WTC11 (cell line): ENCODE data around the gene GPR152. TPM values are rescaled to one million over a fixed set of nuclear protein-coding genes. Genes with fewer than 3 reads are reported as not detected.

ENCODE experiments used
- ETV6 ChIP-seq: sonication (generic); formaldehyde crosslinking; IDR thresholded peaks from 2 replicates; pipeline ENCODE4 v1.8.1; 2022; ENCODE audit warnings: mild to moderate bottlenecking, missing genetic modification reagents
- FOXJ3 ChIP-seq: sonication (generic); formaldehyde crosslinking; IDR thresholded peaks from 2 replicates; pipeline ENCODE4 v1.9.0; 2021; ENCODE audit warnings: missing genetic modification reagents, mild to moderate bottlenecking, borderline replicate concordance
- FOXP1 ChIP-seq: sonication (generic); formaldehyde crosslinking; IDR thresholded peaks from 2 replicates; pipeline ENCODE4 v1.8.0; 2022; ENCODE audit warnings: missing genetic modification reagents, mild to moderate bottlenecking, moderate library complexity, borderline replicate concordance
- GRHL2 ChIP-seq: fragments of 250-450 bp; sonication (Bioruptor Pico); IDR thresholded peaks from 2 replicates; pipeline ENCODE4 v1.8.0; 2022; ENCODE audit warnings: mild to moderate bottlenecking, moderate library complexity; ENCODE audit not compliant: insufficient replicate concordance, severe bottlenecking
- GTF2I ChIP-seq: fragments of 250-450 bp; sonication (Bioruptor Pico); conservative IDR thresholded peaks from 2 replicates; pipeline ENCODE4 v1.4.0; 2021; ENCODE audit warnings: mild to moderate bottlenecking
- IRF2 ChIP-seq: sonication (generic); formaldehyde crosslinking; IDR thresholded peaks from 2 replicates; pipeline ENCODE4 v1.8.0; 2022; ENCODE audit warnings: low read depth, missing genetic modification reagents, borderline replicate concordance
- JAZF1 ChIP-seq: fragments of 250-450 bp; sonication (Bioruptor Pico); IDR thresholded peaks from 2 replicates; pipeline ENCODE4 v1.9.0; 2021; ENCODE audit warnings: moderate library complexity, mild to moderate bottlenecking, inconsistent platforms
- JUN ChIP-seq: sonication (generic); formaldehyde crosslinking; IDR thresholded peaks from 2 replicates; pipeline ENCODE4 v1.8.0; 2023; ENCODE audit warnings: mild to moderate bottlenecking, missing genetic modification reagents
- KAT7 ChIP-seq: sonication (generic); formaldehyde crosslinking; IDR thresholded peaks from 2 replicates; pipeline ENCODE4 v1.8.1; 2023; ENCODE audit warnings: missing genetic modification reagents, mild to moderate bottlenecking, borderline replicate concordance
- MYBL2 ChIP-seq: sonication (generic); formaldehyde crosslinking; IDR thresholded peaks from 2 replicates; pipeline ENCODE4 v1.8.1; 2023; ENCODE audit warnings: mild to moderate bottlenecking, moderate library complexity, missing genetic modification reagents
- NR3C1 ChIP-seq: sonication (generic); formaldehyde crosslinking; conservative IDR thresholded peaks from 2 replicates; pipeline ENCODE4 v1.8.1; 2023; ENCODE audit warnings: low read depth, mild to moderate bottlenecking, missing genetic modification reagents
- OVOL2 ChIP-seq: fragments of 250-450 bp; sonication (Bioruptor Pico); IDR thresholded peaks from 2 replicates; pipeline ENCODE4 v1.9.0; 2021; ENCODE audit warnings: mild to moderate bottlenecking, borderline replicate concordance
- PRRX2 ChIP-seq: fragments of 250-450 bp; sonication (Bioruptor Pico); IDR thresholded peaks from 2 replicates; pipeline ENCODE4 v1.8.0; 2021; ENCODE audit warnings: mild to moderate bottlenecking
- RELA ChIP-seq: sonication (generic); formaldehyde crosslinking; IDR thresholded peaks from 2 replicates; pipeline ENCODE4 v1.8.1; 2022; ENCODE audit warnings: missing genetic modification reagents, mild to moderate bottlenecking, borderline replicate concordance
- RORB ChIP-seq: fragments of 250-450 bp; sonication (Bioruptor Pico); IDR thresholded peaks from 2 replicates; pipeline ENCODE4 v1.9.0; 2021; ENCODE audit warnings: mild to moderate bottlenecking
- SMAD3 ChIP-seq: sonication (generic); formaldehyde crosslinking; IDR thresholded peaks from 2 replicates; pipeline ENCODE4 v1.8.0; 2022; ENCODE audit warnings: missing genetic modification reagents, mild to moderate bottlenecking, borderline replicate concordance
- SOX15 ChIP-seq: fragments of 250-450 bp; sonication (Bioruptor Pico); IDR thresholded peaks from 2 replicates; pipeline ENCODE4 v1.9.0; 2021; ENCODE audit warnings: mild to moderate bottlenecking
- TCF7 ChIP-seq: sonication (generic); formaldehyde crosslinking; IDR thresholded peaks from 2 replicates; pipeline ENCODE4 v1.8.0; 2022; ENCODE audit warnings: mild to moderate bottlenecking, low read depth, missing genetic modification reagents, moderate library complexity
- TP53 ChIP-seq: sonication (generic); formaldehyde crosslinking; IDR thresholded peaks from 2 replicates; pipeline ENCODE4 v1.8.1; 2023; ENCODE audit warnings: mild to moderate bottlenecking, missing genetic modification reagents
- ZNF138 ChIP-seq: sonication (generic); formaldehyde crosslinking; conservative IDR thresholded peaks from 2 replicates; pipeline ENCODE4 v1.8.1; 2022; ENCODE audit warnings: mild to moderate bottlenecking, moderate library complexity, missing genetic modification reagents
- ZNF232 ChIP-seq: sonication (generic); formaldehyde crosslinking; IDR thresholded peaks from 2 replicates; pipeline ENCODE4 v1.8.0; 2022; ENCODE audit warnings: mild to moderate bottlenecking, missing genetic modification reagents
- ZNF263 ChIP-seq: sonication (generic); formaldehyde crosslinking; IDR thresholded peaks from 2 replicates; pipeline ENCODE4 v1.8.1; 2022; ENCODE audit warnings: low read depth, mild to moderate bottlenecking, moderate library complexity, missing genetic modification reagents
- ZNF396 ChIP-seq: fragments of 250-450 bp; sonication (Bioruptor Pico); IDR thresholded peaks from 2 replicates; pipeline ENCODE4 v1.8.0; 2021; ENCODE audit warnings: mild to moderate bottlenecking, moderate library complexity, borderline replicate concordance
- ZNF671 ChIP-seq: fragments of 250-450 bp; sonication (Bioruptor Pico); IDR thresholded peaks from 2 replicates; pipeline ENCODE4 v1.8.0; 2021; ENCODE audit warnings: mild to moderate bottlenecking
- total RNA-seq: library from RNA; stranded (reverse); gene quantifications from 3 replicates; pipeline ENCODE4 v1.2.3, GENCODE V29; 2021
- TF ChIP-seq, protein P1 (sequence below): fragments of 250-450 bp; sonication (Bioruptor Pico); IDR thresholded peaks from 2 replicates; pipeline ENCODE4 v1.8.0; 2021; ENCODE audit warnings: mild to moderate bottlenecking
- TF ChIP-seq, protein P2 (sequence below): sonication (generic); formaldehyde crosslinking; IDR thresholded peaks from 2 replicates; pipeline ENCODE4 v1.8.1; 2022; ENCODE audit warnings: low read depth, missing genetic modification reagents, borderline replicate concordance
- TF ChIP-seq, protein P3 (sequence below): sonication (generic); formaldehyde crosslinking; IDR thresholded peaks from 2 replicates; pipeline ENCODE4 v1.8.0; 2022; ENCODE audit warnings: mild to moderate bottlenecking, missing genetic modification reagents
- TF ChIP-seq, protein P4 (sequence below): fragments of 250-450 bp; sonication (Bioruptor Pico); IDR thresholded peaks from 2 replicates; pipeline ENCODE4 v1.9.0; 2021; ENCODE audit warnings: moderate library complexity, mild to moderate bottlenecking, inconsistent platforms, borderline replicate concordance
- TF ChIP-seq, protein P5 (sequence below): sonication (generic); formaldehyde crosslinking; IDR thresholded peaks from 2 replicates; pipeline ENCODE4 v1.8.1; 2023; ENCODE audit warnings: mild to moderate bottlenecking, missing genetic modification reagents, borderline replicate concordance
- TF ChIP-seq, protein P6 (sequence below): sonication (generic); formaldehyde crosslinking; IDR thresholded peaks from 2 replicates; pipeline ENCODE4 v1.8.1; 2022; ENCODE audit warnings: mild to moderate bottlenecking, moderate library complexity, missing genetic modification reagents

The GPR152 gene
- total RNA-seq, 1 experiment from 2014 or later = not detected

DNA sequence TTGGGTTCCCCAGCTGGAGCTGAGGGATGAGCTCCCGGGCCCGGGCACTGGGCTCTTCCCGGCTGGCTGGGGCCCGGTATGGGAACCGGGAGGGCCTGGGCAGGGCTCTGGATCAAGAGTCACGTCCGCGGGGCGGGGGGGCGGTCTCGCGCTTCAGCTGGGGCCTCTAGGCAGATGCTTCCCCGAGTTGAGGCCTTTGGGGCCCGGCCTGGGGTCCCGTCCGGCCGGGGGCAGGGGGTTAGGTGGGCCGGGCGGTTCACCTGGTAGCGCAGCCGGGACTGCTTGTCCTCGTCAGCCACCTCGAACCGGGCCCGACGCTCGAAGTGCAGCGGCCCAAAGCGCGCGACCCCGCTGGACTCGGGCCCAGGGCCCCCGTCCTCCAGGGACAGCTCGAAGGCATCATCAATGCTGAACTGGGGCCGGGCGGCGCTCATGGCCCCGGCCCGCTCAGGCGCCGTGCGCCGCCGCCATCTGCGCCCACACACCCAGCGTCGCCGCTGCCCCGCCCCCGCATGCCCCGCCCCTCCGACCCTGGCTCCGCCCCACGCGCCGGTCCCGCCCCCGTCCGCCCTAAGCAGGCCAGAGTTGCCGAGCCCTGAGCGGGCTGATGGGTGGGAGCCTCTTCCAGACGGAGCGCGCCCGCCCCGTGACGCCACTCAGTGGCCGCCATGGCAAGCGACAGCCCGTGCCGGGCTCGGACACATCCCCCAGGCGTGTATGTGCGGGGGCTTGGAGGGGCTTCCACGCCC is 16.4 kb upstream of the GPR152 start, which contains the start of gene TMEM134 (continued):
- no peak for TF ChIP-seq TCF7 (CRISPR knock-in tag)
- peak; percentile 53; the same call in 1 of the 2 replicates for TF ChIP-seq KAT7 (CRISPR knock-in tag)
- TF ChIP-seq, protein P1, sequence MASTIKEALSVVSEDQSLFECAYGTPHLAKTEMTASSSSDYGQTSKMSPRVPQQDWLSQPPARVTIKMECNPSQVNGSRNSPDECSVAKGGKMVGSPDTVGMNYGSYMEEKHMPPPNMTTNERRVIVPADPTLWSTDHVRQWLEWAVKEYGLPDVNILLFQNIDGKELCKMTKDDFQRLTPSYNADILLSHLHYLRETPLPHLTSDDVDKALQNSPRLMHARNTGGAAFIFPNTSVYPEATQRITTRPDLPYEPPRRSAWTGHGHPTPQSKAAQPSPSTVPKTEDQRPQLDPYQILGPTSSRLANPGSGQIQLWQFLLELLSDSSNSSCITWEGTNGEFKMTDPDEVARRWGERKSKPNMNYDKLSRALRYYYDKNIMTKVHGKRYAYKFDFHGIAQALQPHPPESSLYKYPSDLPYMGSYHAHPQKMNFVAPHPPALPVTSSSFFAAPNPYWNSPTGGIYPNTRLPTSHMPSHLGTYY (CRISPR knock-in tag) = no peak
- no peak for TF ChIP-seq IRF2
- no peak for TF ChIP-seq JAZF1
- TF ChIP-seq, protein P2, sequence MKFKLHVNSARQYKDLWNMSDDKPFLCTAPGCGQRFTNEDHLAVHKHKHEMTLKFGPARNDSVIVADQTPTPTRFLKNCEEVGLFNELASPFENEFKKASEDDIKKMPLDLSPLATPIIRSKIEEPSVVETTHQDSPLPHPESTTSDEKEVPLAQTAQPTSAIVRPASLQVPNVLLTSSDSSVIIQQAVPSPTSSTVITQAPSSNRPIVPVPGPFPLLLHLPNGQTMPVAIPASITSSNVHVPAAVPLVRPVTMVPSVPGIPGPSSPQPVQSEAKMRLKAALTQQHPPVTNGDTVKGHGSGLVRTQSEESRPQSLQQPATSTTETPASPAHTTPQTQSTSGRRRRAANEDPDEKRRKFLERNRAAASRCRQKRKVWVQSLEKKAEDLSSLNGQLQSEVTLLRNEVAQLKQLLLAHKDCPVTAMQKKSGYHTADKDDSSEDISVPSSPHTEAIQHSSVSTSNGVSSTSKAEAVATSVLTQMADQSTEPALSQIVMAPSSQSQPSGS = no peak
- no peak for TF ChIP-seq JUN (CRISPR knock-in tag)
- no peak for TF ChIP-seq GRHL2 (CRISPR knock-in tag)
- TF ChIP-seq SMAD3 (CRISPR knock-in tag) = no peak
- no peak for TF ChIP-seq ZNF671 (CRISPR knock-in tag)
- TF ChIP-seq, protein P3, sequence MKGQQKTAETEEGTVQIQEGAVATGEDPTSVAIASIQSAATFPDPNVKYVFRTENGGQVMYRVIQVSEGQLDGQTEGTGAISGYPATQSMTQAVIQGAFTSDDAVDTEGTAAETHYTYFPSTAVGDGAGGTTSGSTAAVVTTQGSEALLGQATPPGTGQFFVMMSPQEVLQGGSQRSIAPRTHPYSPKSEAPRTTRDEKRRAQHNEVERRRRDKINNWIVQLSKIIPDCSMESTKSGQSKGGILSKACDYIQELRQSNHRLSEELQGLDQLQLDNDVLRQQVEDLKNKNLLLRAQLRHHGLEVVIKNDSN (CRISPR knock-in tag) = peak; percentile 48
- 0 out of 2 replicates have a peak, but pooled peaks have one; percentile 70 for TF ChIP-seq TP53 (CRISPR knock-in tag)
- 0 out of 2 replicates have a peak, but pooled peaks have one; percentile 47 for TF ChIP-seq ETV6
- TF ChIP-seq RELA (CRISPR knock-in tag) = no peak
- TF ChIP-seq FOXJ3 (CRISPR knock-in tag) = no peak
- TF ChIP-seq ZNF232 (CRISPR knock-in tag) = no peak
- TF ChIP-seq ZNF263 (CRISPR knock-in tag) = 0 out of 2 replicates have a peak, but pooled peaks have one; percentile 21
- TF ChIP-seq ZNF396 (CRISPR knock-in tag) = no peak
- no peak for TF ChIP-seq SOX15
- no peak for TF ChIP-seq ZNF138
- TF ChIP-seq, protein P4, sequence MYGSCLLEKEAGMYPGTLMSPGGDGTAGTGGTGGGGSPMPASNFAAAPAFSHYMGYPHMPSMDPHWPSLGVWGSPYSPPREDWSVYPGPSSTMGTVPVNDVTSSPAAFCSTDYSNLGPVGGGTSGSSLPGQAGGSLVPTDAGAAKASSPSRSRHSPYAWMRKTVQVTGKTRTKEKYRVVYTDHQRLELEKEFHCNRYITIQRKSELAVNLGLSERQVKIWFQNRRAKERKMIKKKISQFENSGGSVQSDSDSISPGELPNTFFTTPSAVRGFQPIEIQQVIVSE (CRISPR knock-in tag) = no peak
- TF ChIP-seq OVOL2 (CRISPR knock-in tag) = no peak
- TF ChIP-seq, protein P5, sequence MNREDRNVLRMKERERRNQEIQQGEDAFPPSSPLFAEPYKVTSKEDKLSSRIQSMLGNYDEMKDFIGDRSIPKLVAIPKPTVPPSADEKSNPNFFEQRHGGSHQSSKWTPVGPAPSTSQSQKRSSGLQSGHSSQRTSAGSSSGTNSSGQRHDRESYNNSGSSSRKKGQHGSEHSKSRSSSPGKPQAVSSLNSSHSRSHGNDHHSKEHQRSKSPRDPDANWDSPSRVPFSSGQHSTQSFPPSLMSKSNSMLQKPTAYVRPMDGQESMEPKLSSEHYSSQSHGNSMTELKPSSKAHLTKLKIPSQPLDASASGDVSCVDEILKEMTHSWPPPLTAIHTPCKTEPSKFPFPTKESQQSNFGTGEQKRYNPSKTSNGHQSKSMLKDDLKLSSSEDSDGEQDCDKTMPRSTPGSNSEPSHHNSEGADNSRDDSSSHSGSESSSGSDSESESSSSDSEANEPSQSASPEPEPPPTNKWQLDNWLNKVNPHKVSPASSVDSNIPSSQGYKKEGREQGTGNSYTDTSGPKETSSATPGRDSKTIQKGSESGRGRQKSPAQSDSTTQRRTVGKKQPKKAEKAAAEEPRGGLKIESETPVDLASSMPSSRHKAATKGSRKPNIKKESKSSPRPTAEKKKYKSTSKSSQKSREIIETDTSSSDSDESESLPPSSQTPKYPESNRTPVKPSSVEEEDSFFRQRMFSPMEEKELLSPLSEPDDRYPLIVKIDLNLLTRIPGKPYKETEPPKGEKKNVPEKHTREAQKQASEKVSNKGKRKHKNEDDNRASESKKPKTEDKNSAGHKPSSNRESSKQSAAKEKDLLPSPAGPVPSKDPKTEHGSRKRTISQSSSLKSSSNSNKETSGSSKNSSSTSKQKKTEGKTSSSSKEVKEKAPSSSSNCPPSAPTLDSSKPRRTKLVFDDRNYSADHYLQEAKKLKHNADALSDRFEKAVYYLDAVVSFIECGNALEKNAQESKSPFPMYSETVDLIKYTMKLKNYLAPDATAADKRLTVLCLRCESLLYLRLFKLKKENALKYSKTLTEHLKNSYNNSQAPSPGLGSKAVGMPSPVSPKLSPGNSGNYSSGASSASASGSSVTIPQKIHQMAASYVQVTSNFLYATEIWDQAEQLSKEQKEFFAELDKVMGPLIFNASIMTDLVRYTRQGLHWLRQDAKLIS (CRISPR knock-in tag) = no peak
- no peak for TF ChIP-seq MYBL2 (CRISPR knock-in tag)
- TF ChIP-seq RORB (CRISPR knock-in tag) = no peak
- TF ChIP-seq GTF2I (CRISPR knock-in tag) = no peak
- TF ChIP-seq FOXP1 (CRISPR knock-in tag) = peak; percentile 55; the same call in 1 of the 2 replicates
- TF ChIP-seq, protein P6, sequence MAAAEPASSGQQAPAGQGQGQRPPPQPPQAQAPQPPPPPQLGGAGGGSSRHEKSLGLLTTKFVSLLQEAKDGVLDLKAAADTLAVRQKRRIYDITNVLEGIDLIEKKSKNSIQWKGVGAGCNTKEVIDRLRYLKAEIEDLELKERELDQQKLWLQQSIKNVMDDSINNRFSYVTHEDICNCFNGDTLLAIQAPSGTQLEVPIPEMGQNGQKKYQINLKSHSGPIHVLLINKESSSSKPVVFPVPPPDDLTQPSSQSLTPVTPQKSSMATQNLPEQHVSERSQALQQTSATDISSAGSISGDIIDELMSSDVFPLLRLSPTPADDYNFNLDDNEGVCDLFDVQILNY = 0 out of 2 replicates have a peak, but pooled peaks have one; percentile 16
- 0 out of 2 replicates have a peak, but pooled peaks have one; percentile 85 for TF ChIP-seq NR3C1
- no peak for TF ChIP-seq PRRX2 (CRISPR knock-in tag)
